ENCODE results near the gene TRPC4AP.

The TRPC4AP gene

GRCh38 chr20:35111141-35111888, 18.7 kb upstream of the TRPC4AP start:
- Histone ChIP-seq H3K36me3 (no peaks in the 10 kb centered on the region), H3K27me3 (ENCODE audit: insufficient read depth, low read depth, severe bottlenecking) (no peaks in the 10 kb centered on the region), H3K9me3 (ENCODE audit: severe bottlenecking) (no peaks in the 10 kb centered on the region), H3K4me3 (ENCODE audit: low read depth, low read length) (no peak overlapping the region), H3K27ac (no peak overlapping the region)
- no peak for TF ChIP-seq CTCF (IDR thresholded peaks at IDR 0.05; ENCODE audit: low read depth, low read length)
- DNase-seq: no peak

- H3K9me3 ChIP-seq (ENCODE audit: severe bottlenecking): no peaks in the 10 kb centered on the region
- H3K4me3 ChIP-seq (ENCODE audit: low read depth, low read length): no peak overlapping the region
- DNase-seq: no peak
- no peaks in the 10 kb centered on the region for H3K36me3 ChIP-seq
- no peak overlapping the region for H3K27ac ChIP-seq
- TF ChIP-seq CTCF (IDR thresholded peaks at IDR 0.05; ENCODE audit: low read depth, low read length): no peak
- H3K27me3 ChIP-seq (ENCODE audit: insufficient read depth, low read depth, severe bottlenecking): no peaks in the 10 kb centered on the region
Measured at GRCh38 chr20:35108921-35109320, 16.3 kb upstream of the TRPC4AP start.

- H3K36me3 ChIP-seq: no peaks in the 10 kb centered on the region
- no peak for TF ChIP-seq CTCF (IDR thresholded peaks at IDR 0.05; ENCODE audit: low read depth, low read length)
- H3K4me3 ChIP-seq (ENCODE audit: low read depth, low read length): no peak overlapping the region
- no peaks in the 10 kb centered on the region for H3K9me3 ChIP-seq (ENCODE audit: severe bottlenecking)
- no peak for DNase-seq
- no peak overlapping the region for H3K27ac ChIP-seq
- no peaks in the 10 kb centered on the region for H3K27me3 ChIP-seq (ENCODE audit: insufficient read depth, low read depth, severe bottlenecking)
Measured at GRCh38 chr20:35106827-35107380, 14.3 kb upstream of the TRPC4AP start.

- Histone ChIP-seq H3K4me3 (ENCODE audit: low read depth, low read length) (no peak overlapping the region), H3K27ac (no peak overlapping the region), H3K9me3 (ENCODE audit: severe bottlenecking) (no peaks in the 10 kb centered on the region), H3K27me3 (ENCODE audit: insufficient read depth, low read depth, severe bottlenecking) (no peaks in the 10 kb centered on the region), H3K36me3 (no peaks in the 10 kb centered on the region)
- DNase-seq: no peak
- no peak for TF ChIP-seq CTCF (IDR thresholded peaks at IDR 0.05; ENCODE audit: low read depth, low read length)
Measured at GRCh38 chr20:35104685-35105295, 12.2 kb upstream of the TRPC4AP start.

DNA sequence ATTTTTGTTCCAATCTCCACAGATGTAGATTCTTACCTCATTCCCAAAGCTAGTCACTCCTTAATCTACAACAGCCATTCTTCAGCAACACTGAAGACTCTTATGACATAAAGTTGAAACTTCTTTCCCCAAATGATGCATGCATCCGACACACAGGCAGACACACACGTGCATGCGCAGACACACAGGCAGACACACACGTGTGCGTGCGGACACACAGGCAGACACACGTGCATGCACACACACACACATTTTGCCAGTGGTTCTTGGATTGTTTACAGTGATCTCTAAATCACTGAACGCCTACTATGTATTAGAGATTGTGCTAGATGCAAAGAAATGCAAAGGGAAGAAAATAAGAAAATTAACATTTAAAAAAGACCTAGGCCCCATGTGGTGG, 9.0 kb upstream of the TRPC4AP start:
- Histone ChIP-seq H3K27ac (no peak overlapping the region), H3K4me3 (ENCODE audit: low read depth, low read length) (no peak overlapping the region), H3K36me3 (no peaks in the 10 kb centered on the region), H3K9me3 (ENCODE audit: severe bottlenecking) (no peaks in the 10 kb centered on the region), H3K27me3 (ENCODE audit: insufficient read depth, low read depth, severe bottlenecking) (no peaks in the 10 kb centered on the region)
- TF ChIP-seq CTCF (IDR thresholded peaks at IDR 0.05; ENCODE audit: low read depth, low read length): no peak
- no peak for DNase-seq

Data from WERI-Rb-1 (cell line).